Measurements from ENCODE around the gene CYFIP1.
"Not testable (repeated sequence)": the region's sequence is repeated elsewhere in the genome, so short reads cannot be mapped to it uniquely, and the experiment has no call there.

Gene CYFIP1

DNA sequence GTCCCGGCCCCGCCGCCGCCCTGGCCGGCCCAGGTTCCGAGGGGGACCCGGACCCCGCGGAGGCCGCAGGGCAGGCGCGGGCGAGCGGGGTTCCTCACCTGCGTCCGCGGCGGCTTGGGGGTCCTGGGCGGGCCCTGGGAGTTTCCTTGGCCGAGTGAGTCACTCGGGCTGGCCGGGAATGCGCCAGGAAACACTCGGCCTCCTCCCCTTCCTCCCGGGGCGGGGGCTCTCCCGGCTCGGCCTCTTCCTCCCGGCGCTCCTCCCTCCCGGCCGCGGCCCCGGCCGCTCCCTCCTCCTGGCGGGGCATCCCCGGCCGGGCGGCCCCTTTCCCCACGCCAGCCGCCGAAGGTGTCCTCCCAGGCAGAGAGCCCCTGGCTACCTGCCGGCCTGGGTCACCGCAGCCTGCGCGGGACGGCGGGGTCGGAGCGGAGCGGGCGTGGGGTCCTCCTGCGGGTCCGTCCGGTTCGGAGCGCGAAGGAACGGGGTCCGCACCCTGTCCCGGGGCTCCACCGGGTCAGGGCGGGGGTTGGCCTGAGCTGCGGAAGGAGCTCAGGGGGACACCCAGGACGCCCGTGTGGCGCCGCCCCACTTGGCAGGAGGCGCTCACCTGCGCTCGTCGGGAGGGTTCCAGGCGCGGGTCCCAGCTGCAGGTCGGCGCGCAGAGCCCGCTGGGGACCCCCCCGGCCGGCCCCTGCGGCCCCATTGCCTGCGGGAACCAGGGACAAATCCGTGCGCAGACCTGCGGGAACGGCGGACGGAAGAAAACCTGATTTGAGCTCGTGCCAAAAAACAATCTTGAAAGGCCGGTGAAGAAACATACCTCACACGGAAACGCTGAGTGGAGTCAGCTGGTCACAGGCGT is at the start of gene CYFIP1:
CYFIP1 (minus strand) TSS at position 180 of the 862 bp plus-strand sequence. CDS start 33,083 bp downstream, outside the sequence.
- no peak for FAIRE-seq
- DNase-seq (ENCODE audit: insufficient read length, low spot score), result peak; percentile 94
- TF ChIP-seq POLR2A (IDR thresholded peaks at IDR 0.05; ENCODE audit: low read depth, low read length), result peak; percentile 51; the same call in 1 of the 2 replicates

DNA sequence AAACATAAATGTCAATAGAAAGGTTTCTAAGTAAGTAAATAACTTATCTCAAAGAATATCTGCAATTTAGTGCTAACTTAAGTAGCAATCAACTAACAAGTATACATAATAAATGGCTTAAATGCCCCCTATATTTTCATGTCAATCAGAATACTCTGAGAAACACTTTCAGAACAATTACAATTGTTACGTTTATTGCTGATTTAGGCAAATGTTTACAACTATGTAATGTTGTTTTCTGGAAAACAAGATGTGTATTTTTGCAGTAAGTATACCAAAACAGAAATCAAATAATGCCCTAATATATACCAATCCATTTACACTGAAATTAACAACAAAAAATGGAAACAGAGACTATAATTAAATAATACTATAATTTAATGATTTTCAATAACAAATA is 46.0 kb upstream of the CYFIP1 start:
- no peak for FAIRE-seq
- no peak for DNase-seq (ENCODE audit: insufficient read length, low spot score)
- TF ChIP-seq POLR2A (IDR thresholded peaks at IDR 0.05; ENCODE audit: low read depth, low read length), result no peak

DNA sequence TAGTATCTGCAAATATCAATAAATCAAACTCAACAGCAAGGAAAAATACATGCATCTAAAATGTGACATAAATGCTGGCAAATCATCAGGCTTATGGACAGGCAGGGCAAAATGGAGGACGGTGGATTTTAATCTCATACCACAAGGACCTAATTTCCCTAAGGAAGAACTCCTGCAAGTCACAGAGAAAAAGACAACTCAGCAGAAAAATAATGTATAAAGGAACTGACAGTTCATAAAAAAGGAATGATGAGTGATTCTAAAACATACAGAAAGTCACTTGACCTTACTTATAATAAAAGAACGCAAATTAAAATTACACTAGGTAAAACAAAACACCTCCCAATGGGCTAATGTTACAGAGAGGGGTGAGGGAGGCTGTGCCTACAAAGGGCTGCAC is 42.0 kb upstream of the CYFIP1 start:
- no peak for DNase-seq (ENCODE audit: insufficient read length, low spot score)
- no peak for TF ChIP-seq POLR2A (IDR thresholded peaks at IDR 0.05; ENCODE audit: low read depth, low read length)
- FAIRE-seq, result no peak

DNA sequence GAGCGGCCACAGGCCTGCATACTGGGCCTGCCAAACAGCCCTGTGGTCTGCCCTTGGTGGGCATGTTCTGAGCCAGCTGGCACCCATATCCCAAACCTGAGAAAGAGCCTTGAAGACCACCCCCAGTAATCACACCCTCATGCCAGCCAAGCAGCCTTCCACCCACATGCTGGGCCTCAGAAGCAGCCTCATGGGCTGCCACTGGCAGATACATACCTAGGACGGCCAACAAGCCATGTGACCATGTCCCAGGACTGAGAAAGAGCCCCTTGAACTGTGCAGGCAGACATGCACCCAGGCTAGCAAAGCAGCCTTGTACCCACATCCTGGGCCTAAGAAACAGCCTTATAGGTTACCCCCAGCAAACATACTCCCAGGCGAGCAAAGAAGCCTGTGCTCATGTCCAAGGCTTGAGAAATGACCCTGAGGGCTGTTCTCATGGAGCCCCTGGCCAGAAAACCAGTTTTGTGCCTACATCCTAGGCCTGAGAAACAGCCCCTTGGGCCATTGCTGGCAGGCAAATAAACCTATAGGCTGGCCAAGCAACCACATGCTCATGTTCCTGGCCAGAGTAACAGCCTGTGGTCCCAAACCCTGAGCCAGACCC is 34.3 kb upstream of the CYFIP1 start:
- DNase-seq (ENCODE audit: insufficient read length, low spot score), result no peak
- no peak for TF ChIP-seq POLR2A (IDR thresholded peaks at IDR 0.05; ENCODE audit: low read depth, low read length)
- no peak for FAIRE-seq

DNA sequence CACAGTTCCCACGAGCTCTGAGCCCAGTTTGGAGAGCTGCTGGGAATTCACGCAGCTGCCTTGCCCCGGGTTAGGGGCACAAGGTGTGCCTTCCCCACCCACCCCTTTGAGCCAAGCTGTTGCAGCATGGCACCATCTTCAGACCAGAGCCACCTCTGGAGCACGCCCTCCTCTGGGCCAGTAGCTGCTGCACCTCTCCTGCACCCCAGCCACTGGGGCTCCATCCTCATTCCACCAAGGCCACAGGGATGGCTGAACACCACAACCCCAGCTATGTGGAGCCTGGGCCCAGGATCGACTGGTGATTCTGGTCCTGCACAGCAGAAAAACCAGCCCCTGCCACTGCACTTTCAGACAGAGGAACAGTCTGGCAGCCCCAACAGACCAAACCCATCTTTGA is 33.5 kb upstream of the CYFIP1 start:
- FAIRE-seq, result no peak
- TF ChIP-seq POLR2A (IDR thresholded peaks at IDR 0.05; ENCODE audit: low read depth, low read length), result no peak
- no peak for DNase-seq (ENCODE audit: insufficient read length, low spot score)

DNA sequence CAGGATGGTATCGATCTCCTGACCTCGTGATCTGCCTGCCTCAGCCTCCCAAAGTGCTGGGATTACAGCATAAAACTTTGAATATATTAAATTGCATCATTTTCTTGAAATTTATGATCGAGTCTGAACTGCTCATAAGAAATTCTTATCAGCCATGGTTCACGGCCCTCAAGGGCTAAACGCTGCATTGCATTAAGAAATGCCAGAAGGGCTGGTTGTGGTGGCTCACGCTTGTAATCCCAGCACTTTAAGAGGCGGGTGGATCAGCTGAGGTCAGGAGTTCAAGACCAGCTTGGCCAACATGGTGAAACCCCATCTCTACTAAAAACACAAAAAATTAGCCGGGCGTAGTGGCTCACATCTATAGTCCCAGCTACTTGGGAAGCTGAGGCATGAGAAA is 32.4 kb upstream of the CYFIP1 start:
- not testable (repeated sequence) for FAIRE-seq; DNase-seq (ENCODE audit: insufficient read length, low spot score)

DNA sequence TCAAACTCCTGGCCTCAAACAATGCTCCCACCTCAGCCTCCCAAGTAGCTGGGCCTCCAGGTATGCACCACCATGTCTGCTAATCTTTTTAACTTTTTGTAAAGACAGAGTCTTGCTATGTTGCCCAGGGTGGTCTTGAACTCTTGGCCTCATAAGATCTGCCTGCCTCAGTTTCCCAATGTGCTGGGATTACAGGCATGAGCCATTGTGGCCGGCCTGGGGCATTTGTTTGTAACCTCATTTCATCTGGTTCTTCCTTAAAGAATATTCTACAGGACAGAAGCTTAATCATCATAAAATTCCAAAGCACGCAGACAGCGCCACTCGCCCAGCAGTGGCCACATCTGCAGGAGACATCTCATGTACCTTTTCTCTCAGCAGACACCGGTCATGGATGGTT is 23.6 kb upstream of the CYFIP1 start:
- no peak for DNase-seq (ENCODE audit: insufficient read length, low spot score)
- no peak for FAIRE-seq
- TF ChIP-seq POLR2A (IDR thresholded peaks at IDR 0.05; ENCODE audit: low read depth, low read length), result no peak

DNA sequence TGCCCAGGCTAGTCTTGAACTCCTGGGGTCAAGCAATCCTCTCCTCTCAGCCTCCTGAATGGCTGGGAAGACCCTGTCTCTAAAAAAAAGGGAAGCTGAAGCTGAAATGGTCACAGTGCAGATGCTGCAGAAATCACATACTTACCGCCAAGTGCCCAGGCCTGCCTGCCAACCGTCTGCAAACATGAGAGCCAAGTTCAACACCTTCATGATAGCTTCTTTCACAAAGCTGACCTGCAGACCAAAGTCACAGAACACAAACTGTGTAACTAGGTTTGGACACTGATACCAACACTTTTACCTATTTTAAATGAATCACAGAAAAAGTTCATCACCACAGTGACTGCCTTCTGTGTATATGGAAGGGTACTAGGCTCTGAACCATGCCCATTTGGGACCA is 22.8 kb upstream of the CYFIP1 start:
- FAIRE-seq (no peak), DNase-seq (ENCODE audit: insufficient read length, low spot score) (no peak)
- no peak for TF ChIP-seq POLR2A (IDR thresholded peaks at IDR 0.05; ENCODE audit: low read depth, low read length)

DNA sequence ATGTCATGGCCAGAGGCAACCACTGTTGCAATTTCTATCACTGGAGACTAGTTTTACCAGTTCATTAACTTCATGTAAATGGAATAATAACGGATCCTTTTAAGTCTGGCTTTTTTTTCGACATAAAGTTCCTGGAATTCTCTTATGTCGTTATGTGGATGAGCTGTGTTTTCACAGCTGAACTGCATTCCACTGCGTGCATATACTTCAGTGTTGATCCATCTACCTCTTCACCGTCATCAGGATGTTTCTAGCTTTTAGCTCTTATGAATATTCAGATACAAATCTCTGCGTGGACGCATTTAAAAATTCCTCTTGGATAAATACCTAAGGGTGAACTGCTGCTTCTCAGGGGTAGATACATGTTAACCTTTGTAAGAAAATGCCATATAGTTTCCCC is 15.6 kb upstream of the CYFIP1 start:
- FAIRE-seq, result no peak
- no peak for TF ChIP-seq POLR2A (IDR thresholded peaks at IDR 0.05; ENCODE audit: low read depth, low read length)

DNA sequence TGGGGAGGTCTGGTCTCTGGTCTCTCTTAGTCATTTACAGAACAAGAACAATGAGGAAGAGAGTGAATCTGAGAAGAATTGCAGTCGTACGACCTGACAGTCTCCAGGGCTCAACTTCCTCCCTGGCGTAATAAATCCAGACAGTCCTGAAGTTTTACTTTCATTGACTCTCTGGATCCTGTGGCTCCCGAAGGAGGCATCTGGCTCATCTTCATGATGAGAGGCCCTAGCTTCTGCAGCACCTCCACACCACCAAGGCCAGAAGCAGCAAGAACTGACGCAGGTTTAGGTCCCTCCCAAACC is 11.8 kb upstream of the CYFIP1 start:
- FAIRE-seq (no peak), DNase-seq (ENCODE audit: insufficient read length, low spot score) (no peak)
- TF ChIP-seq POLR2A (IDR thresholded peaks at IDR 0.05; ENCODE audit: low read depth, low read length), result no peak

More for the DNA sequence above, 15.6 kb upstream of the CYFIP1 start:
- DNase-seq (ENCODE audit: insufficient read length, low spot score), result no peak

DNA sequence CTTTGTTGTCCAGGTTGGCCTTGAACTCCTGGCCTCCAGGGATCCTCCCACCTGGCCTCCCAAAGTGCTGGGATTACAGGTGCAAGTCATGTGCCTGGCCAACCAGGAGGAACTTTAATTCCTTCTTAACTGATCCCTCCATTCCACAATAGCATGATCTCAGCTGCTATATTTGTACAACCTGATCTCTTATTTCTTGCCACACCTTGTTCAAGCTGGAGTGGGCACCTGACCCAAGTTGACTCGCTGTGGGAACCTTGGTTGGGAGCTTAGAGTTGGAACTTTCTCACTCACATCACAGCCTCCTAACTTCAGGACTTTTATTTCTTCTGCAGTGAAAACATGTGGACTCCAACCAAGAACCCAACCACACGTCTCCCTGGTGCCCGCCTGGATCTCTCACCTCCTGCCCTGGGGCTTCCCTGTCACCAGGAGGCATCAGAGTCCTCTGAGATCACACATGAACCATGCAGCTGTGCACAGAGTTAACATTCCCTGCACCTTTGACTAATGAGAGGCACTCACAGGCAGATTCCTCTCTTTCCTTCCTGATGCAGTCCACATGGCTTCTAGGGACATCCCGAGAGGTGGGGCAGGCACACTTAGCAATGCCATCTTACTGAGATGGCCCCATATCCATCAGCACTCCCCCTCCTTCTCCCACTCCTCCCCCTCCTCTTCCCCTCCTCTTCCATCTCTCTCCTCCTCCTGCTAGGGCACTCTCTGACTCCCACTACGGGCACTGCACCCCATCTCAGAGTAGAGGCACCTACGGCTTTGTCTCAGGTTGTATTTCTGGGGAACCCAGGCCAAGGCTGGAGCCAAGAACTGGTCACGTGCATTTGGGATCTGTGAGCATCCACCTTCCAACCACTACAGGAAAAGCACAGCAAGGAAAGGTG is 9.7 kb upstream of the CYFIP1 start:
- no peak for FAIRE-seq
- no peak for DNase-seq (ENCODE audit: insufficient read length, low spot score)
- TF ChIP-seq POLR2A (IDR thresholded peaks at IDR 0.05; ENCODE audit: low read depth, low read length), result no peak

DNA sequence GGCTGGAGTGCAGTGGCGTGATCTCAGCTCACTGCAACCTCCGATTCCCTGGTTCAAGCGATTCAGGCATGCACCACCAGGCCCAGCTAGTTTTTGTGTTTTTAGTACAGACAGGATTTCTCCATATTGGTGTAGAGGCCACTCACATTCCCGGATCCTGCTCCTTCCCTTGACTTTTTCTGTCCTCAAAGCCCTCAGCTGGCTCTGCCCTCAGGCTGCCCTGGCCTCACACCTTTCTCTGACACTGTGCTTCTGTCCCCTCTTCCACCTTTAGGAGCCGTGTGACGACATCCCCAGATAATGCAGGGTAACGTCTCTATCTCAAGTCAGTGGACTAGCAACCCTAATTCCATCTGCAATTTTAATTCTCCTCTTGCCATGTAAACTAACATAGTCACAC is 8.6 kb upstream of the CYFIP1 start:
- FAIRE-seq (no peak), DNase-seq (ENCODE audit: insufficient read length, low spot score) (no peak)
- no peak for TF ChIP-seq POLR2A (IDR thresholded peaks at IDR 0.05; ENCODE audit: low read depth, low read length)

DNA sequence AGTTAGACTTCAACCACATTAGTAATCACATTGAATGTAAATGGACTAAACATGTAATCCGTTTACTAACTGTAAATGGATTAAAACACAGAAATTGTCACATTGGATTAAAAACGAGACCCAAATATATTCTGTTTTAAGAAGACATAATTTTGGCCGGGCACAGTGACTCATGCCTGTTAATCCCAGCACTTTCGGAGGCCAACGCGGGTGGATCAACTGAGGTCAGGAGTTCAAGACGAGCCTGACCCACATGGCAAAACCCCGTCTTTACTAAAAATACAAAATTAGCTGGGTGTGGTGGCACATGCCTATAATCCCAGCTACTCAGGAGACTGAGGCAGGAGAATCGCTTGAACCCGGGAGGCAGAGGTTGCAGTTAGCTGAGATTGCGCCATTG is 1.8 kb upstream of the CYFIP1 start:
- not testable (repeated sequence) for FAIRE-seq; DNase-seq (ENCODE audit: insufficient read length, low spot score)

DNA sequence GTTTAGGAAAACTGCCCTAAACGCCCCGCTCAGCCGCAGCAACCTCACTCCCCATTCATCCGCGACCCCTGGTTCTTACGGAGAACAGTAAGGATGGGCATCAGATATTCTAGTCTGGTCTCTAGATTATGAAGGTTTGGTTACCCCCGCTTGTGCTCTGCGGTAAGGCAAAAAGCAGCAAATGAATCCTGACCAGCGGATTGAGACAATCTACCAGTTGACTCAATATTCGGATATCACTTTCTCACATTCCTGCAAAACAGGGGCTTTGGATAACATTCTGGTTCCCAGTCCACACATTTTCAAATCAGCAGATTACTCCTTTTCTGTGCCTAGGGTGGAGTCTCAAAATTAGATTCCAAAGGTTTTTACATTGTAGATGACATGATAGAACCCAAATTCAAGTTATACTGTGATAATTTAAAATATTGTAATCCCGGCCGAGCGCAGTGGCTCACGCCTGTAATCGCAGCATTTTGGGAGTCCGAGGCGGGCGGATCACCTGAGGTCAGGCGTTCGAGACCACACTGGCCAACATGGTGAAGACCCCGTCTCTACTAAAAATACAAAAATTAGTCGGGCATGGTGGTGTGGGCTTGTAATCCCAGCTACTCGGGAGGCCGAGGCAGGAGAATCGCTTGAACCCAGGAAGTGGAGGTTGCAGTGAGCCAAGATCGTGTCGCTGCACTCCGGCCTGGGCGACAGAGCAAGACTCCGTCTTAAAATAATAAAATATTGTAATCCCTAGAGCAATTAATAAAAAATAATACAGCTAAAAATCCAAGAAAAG is 1.1 kb upstream of the CYFIP1 start:
- no peak for FAIRE-seq
- no peak for DNase-seq (ENCODE audit: insufficient read length, low spot score)
- TF ChIP-seq POLR2A (IDR thresholded peaks at IDR 0.05; ENCODE audit: low read depth, low read length), result no peak

Data from H54 (cell line).